RPMI8226 (cell line): Measurements from ENCODE around the gene ZNF17.

Experiments used
- DNase-seq: peaks from one replicate; pipeline ENCODE4 v3.0.0-alpha.2; 2015

ZNF17 gene

DNA sequence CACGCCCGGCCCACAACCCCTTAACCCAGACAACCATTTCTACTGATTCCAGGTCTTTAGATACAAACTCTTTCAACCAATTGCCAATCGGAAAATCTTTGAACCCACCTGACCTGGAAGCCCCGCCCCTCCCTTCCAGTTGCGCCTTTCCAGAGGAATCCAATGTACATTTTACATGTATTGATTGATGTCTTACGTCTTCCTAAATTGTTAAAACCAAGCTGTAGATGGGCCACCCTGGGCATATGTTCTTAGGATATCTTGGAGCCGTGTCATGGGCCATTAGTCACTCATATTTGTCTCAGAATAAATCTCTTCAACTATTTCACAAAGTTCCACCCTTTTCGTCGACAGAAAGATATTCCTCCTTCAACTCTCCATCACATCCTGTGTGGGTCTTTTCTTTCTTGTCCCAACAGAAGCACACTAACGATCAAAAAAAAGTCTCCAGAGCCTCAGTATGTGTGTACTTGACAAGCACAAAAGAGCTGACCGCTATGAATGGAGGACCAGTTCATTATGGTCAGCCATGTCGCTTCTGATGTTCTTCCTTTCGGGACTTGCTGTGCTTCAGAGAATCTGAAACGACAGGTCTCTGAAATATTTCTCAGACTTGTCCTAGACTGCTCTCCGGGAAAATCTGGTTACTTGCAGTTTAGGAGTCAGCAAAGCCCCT is 23.6 kb downstream of the ZNF17 start:
- no peak for DNase-seq

DNA sequence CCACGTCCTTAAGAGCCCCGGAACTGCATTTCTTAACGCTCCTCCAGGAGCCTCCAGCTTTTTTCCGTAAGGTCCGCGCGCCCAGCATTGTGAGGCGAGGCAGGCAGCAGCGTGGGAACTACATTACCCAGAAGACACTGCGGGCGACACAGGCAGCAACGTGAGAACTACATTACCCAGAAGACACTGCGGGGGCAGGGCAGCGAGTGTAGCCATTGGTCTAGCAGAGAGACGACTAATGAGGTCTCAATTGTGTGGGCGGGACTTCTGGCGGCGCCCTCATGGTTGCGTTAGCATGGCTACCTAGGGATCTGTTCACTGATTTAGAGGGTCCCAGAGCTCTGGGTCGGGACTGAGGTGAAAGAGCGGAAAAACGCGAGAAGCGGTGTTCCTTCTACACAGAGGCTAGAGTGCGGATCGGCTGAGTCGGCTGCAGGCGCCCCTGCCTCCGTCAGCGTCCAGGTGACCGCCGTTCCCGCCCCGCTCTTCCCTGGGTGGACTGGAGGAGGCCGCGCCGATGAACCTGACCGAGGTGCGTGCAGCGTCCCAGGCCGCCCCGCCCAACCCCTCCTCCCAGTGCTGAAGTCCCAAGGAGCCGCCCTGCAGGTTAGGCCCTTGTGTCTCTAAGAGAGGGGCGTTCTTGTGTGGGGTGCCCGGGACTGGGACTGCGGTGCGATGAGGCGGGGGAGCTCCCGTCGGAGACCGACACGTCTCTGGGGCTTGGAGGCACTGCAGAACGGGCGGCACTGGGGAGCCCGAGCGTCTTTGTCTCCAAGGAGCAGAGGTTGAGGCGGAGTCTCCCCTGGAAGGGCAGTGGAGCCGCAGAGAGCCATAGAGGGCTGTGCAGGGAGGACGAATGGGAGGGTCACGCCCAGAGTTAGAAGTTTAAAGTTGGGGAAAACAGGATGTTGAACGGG is 24.4 kb downstream of the ZNF17 start, which contains the start of gene ZNF749:
Gene ZNF749 (plus strand): TSS at position 264 of the 917 bp plus-strand sequence. CDS start 254 bp downstream, at position 518.
- peak; percentile 99 for DNase-seq

DNA sequence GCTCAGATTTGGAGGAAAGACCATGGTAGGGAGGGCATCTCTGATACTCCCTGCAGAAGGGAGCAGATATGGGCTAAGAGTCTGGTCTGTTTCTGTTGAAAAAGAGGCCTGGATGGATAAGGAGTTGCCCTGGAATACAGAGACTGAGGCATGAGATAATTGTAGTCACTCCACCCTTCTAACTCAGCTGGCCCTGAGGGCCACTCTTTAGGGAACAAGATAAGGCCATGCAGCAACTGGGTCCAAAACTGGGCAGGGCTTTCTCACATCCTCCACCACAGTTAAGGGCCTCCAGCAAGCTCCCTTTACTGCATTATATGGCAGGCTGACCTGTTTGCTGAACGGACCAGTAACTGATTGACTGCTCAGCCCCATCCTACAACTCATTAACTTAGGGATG is 25.5 kb downstream of the ZNF17 start:
- DNase-seq = no peak

DNA sequence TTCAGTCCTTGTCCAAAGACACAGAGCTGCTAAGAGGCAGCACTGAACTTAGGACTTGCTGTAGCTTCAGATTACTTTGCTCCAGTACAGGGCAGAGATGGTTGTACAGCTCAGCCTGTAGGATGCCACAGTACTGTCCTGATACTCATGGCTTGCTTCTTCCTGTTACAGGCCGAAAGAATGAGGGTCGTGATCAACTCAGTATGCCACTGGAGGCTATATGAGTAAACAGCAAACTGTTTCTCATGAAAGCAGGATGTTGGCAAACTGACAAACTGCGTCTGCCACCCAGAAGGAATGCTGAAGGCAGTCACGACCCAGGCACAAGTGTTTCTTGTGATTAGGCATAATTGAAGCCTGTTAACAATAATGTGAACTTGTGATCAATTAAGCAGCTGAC is 27.0 kb downstream of the ZNF17 start:
- DNase-seq = no peak

DNA sequence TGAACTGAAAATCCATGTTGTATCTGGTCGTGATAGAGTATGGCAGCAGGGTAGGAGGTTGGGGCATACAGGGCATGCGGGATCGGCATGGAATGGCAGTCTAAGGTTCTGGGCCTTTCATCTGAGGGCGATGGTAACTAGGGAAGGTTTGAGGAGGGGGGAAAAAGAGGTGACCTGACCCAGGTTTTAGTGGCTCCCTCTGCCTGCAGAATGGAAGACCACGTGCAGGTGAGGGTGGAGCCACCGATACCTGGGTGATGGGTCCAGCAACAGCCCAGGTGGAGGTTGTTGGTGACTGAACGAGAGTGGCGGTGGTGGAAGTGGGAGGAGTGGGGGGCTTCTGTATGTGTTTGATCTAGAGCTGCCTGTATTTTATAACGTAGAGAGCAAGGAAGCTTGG is 28.0 kb downstream of the ZNF17 start:
- DNase-seq = no peak

DNA sequence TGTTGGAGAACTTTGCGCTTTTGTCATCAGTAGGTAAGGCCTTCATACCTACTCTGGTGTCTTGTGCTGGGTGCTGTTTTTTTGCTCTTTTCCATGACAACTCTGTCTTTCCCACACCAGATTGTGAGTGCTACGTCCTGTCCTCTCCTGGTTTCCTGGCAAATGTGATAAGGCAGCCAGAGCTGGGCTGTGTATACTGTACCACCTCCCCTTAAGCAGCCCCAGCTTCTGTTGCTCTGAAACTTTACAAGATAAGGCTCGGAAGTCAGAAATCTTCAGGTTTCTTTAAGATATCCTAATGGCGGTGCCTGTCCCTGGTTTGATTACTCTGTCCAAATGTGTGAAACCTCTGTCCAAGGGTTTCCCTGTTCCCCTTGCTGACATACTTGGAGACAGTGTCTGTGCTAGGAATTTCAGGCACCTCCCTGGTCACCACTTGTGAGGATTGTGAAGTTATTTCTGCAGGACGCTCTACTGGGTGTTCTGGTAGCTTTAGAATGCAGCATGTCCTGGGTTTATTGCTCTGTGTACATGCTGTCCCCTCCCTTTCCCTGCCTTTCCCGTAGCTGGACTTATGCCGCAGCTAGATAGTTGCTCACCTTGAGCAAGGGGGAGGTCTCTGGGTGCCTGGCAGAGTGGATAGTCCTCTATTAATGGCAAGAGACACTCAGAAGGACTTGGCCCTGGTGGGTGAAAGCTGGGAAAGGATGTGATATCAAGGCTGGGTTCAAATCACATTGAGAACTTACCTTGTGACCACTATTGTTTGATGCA is 31.2 kb downstream of the ZNF17 start:
- DNase-seq = no peak

DNA sequence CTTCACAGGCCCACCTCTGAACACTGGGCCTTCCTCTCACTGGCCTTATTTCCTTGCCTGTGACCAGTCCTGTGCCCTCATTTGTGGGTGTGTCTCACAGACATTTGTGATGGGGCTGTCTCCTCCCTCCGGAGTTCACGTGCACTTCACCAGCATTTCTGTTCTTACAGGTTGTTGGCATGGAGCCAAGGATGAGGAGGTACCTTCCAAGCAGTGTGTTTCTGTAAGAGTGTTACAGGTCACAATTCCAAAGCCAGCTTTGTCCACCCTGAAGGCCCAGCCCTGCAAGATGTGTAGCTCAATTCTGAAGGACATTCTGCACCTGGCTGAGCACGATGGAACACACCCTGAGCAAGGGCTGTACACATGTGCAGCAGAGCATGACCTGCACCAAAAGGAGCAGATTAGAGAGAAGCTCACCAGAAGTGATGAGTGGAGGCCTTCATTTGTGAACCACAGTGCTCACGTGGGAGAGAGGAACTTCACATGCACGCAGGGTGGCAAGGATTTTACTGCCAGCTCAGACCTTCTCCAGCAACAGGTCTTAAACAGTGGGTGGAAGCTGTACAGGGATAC is 32.2 kb downstream of the ZNF17 start:
- no peak for DNase-seq

DNA sequence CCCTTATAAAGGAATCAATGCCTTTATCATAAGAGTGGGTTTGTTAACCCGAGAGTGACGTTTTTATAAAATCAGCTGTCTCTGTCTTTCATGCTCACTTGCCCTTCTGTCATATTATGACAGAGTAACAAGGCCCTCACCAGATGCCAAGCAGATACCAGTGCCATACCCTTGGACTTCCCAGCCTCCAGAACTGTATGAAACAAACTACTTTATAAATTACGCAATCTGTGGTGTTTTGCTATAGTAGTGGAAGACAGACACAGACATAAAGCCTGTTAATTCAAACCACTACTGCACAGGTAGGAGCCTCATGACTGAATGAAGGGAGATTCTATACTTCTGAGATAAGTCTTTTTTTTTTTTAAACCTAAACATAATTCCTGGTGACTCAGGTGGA is 41.3 kb downstream of the ZNF17 start:
- no peak for DNase-seq

DNA sequence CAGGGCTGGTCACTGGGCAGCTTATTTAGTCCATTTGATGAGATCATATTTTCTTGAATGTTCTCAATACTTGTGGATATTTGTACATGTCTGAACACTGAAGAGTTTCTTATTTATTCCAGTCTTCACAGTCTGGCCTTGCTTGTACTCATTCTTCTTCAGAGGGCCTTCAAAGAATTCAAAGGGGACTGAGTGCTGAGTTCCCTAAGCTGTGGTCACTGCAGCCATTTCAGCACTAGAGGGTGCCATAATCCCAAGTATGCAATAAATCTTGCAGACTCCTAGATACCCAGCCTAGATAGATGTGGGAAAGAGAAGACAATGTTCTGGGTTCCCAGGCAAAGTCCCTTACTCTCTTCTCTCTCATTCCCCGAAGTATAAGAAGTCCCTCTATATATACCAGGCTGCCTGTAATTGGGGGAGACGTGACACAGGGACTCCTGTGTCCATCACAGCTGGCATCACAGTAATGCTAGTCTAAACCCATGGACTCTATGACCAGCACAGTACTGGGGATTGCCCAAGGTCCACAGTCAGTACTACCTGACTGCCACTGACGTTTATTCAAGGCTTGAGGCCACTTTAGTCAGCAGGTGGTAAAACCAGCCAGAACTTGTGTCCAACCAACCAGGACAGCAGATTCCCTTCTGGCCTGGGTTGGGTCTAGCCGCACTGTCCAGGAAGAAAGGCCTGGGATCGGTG is 54.9 kb downstream of the ZNF17 start:
- DNase-seq = peak; percentile 66

DNA sequence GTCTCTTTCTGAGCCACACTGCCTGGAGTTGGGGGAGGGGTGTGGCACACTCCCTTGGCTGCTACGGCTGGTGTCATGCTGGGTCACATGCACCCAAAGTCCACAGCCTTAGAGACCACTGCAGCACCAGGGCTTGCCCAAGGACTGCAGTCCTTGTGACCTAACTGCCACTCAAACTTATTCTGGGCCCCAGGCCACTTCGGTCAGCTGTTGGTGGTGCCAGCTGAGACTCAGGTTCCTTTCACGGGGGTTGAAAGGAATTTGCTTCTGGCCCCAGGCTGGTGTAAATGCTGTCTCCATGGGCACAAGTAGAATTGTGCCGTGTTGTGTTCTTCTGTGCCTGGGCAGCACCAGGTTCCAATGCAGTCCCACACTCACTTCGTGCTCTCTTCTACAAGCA is 55.5 kb downstream of the ZNF17 start:
- DNase-seq = no peak
